Retina (tissue), 1 donor: ENCODE data around the gene AUH.
"Not testable (repeated sequence)": the region's sequence is repeated elsewhere in the genome, so short reads cannot be mapped to it uniquely, and the experiment has no call there.

ENCODE experiments used
- DNase-seq: peaks from one replicate; pipeline ENCODE4 v3.0.0-alpha.2; 2016

The AUH gene

GRCh38 chr9:91378054-91378453 lies 16.3 kb upstream of the AUH start:
- DNase-seq = not testable (repeated sequence)

GRCh38 chr9:91376239-91376638 lies 14.5 kb upstream of the AUH start:
- no peak for DNase-seq

- DNase-seq = no peak
Observed at GRCh38 chr9:91374939-91375338, 13.2 kb upstream of the AUH start.

- DNase-seq = peak; percentile 29
Observed at GRCh38 chr9:91371894-91372293, 10.2 kb upstream of the AUH start.

GRCh38 chr9:91370006-91370405 lies 8.3 kb upstream of the AUH start:
- DNase-seq = not testable (repeated sequence)

GRCh38 chr9:91364702-91365101 lies 3.0 kb upstream of the AUH start:
- DNase-seq = no peak

- no peak for DNase-seq
Observed at GRCh38 chr9:91364005-91364404, 2.3 kb upstream of the AUH start.

GRCh38 chr9:91362051-91362611 lies 413 bp upstream of the AUH start:
- DNase-seq = no peak

- DNase-seq = peak; percentile 3
Observed at GRCh38 chr9:91360551-91361290, 997 bp downstream of the AUH start.

GRCh38 chr9:91359734-91360470 lies 1.8 kb downstream of the AUH start:
- no peak for DNase-seq

GRCh38 chr9:91359083-91359482 lies 2.6 kb downstream of the AUH start:
- DNase-seq = no peak

- DNase-seq = no peak
Observed at GRCh38 chr9:91354881-91355280, 6.8 kb downstream of the AUH start.

- no peak for DNase-seq
Observed at GRCh38 chr9:91349115-91349555, 12.6 kb downstream of the AUH start.

GRCh38 chr9:91348191-91348807 lies 13.4 kb downstream of the AUH start:
- no peak for DNase-seq

GRCh38 chr9:91347377-91347776 lies 14.3 kb downstream of the AUH start:
- DNase-seq = no peak

- no peak for DNase-seq
Observed at GRCh38 chr9:91346644-91347043, 15.1 kb downstream of the AUH start.

GRCh38 chr9:91345978-91346377 lies 15.7 kb downstream of the AUH start:
- DNase-seq = no peak

GRCh38 chr9:91342575-91342974 lies 19.1 kb downstream of the AUH start:
- no peak for DNase-seq

GRCh38 chr9:91341749-91342148 lies 20.0 kb downstream of the AUH start:
- DNase-seq = no peak

GRCh38 chr9:91341258-91341746 lies 20.4 kb downstream of the AUH start:
- no peak for DNase-seq

- DNase-seq = no peak
Observed at GRCh38 chr9:91340395-91340967, 21.2 kb downstream of the AUH start.

- no peak for DNase-seq
Observed at GRCh38 chr9:91338681-91339080, 23.0 kb downstream of the AUH start.

- DNase-seq = no peak
Observed at GRCh38 chr9:91336786-91337185, 24.9 kb downstream of the AUH start.
